Lower leg skin (tissue), 3 donors: ENCODE data around the gene LAIR2.

Source experiments
- POLR2A ChIP-seq, 2 donors: fragments of 450-650 bp; IDR thresholded peaks; one replicate each; pipeline ENCODE4 v1.6.1; 2016 to 2017; ENCODE audit warnings: antibody characterized with exemption in 2 of 2, mild to moderate bottlenecking in 1 of 2, moderate library complexity in 1 of 2
- TF ChIP-seq, protein P1 (sequence below), 3 donors: fragments of 450-650 bp; IDR thresholded peaks; one replicate each; pipeline ENCODE4 v1.5.1; 2016; ENCODE audit warnings: antibody characterized with exemption in 3 of 3, mild to moderate bottlenecking in 3 of 3, moderate library complexity in 2 of 3

DNA sequence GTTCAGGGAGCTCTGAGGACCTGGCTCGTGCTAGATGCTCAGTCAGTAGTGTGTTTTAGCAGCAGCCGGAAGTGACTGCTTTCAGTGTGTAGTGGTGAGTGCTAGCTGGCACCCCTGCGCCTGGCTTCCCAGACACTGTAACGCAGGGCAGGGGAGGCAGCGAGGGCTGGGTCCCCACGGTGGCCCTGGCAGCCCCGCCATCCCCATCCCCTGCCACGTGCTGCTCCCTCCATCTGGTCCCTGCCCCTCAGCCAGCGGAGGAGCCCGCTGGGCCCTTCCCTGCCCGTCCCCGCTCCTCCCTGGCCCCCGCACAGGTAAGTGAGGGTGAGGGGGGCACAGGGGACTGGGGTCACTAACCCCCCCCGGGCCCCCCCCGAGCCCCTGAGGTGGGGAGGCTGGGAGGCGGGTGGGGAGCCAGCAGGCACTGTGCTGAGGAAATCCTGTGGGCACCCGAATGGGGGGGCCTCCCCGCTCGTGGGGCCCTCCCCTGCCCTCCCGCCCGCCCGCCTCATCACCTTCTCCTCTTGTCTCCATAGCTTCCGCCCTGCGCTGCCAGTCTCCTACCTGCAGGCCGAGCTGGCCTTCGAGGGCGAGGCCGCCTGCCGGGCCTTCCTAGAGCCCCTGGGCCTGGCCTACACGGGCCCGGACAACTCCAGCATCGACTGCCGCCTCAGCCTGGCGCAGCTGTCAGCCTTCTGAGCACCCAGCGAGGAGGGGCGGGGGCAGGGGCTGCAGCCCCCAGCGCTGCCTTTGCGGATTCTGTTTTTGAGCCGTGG, 42.2 kb upstream of the LAIR2 start:
- no peak for TF ChIP-seq POLR2A (IDR thresholded peaks at IDR 0.05)
- TF ChIP-seq, protein P1, sequence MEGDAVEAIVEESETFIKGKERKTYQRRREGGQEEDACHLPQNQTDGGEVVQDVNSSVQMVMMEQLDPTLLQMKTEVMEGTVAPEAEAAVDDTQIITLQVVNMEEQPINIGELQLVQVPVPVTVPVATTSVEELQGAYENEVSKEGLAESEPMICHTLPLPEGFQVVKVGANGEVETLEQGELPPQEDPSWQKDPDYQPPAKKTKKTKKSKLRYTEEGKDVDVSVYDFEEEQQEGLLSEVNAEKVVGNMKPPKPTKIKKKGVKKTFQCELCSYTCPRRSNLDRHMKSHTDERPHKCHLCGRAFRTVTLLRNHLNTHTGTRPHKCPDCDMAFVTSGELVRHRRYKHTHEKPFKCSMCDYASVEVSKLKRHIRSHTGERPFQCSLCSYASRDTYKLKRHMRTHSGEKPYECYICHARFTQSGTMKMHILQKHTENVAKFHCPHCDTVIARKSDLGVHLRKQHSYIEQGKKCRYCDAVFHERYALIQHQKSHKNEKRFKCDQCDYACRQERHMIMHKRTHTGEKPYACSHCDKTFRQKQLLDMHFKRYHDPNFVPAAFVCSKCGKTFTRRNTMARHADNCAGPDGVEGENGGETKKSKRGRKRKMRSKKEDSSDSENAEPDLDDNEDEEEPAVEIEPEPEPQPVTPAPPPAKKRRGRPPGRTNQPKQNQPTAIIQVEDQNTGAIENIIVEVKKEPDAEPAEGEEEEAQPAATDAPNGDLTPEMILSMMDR (IDR thresholded peaks at IDR 0.05): no peak
